ENCODE results near the gene INF2.

The INF2 gene

GRCh38 chr14:104689881-104690711, 678 bp downstream of the INF2 start:
- Mint-ChIP-seq H3K27me3 (no peaks in the 10 kb centered on the region), H3K4me1 (peaks cover 90% of the 10 kb centered on the region), H3K27ac (peak overlapping the region; percentile 59 to 92), H3K9me3 (no peaks in the 10 kb centered on the region), H3K4me3 (peak overlapping the region; percentile 80 to 85)
- DNase-seq (no peak), ATAC-seq (peak; percentile 34)

GRCh38 chr14:104690861-104691455, 1.5 kb downstream of the INF2 start:
- no peak for DNase-seq
- peak overlapping the region; percentile 48 to 89 for H3K27ac Mint-ChIP-seq

GRCh38 chr14:104691546-104692260, 2.3 kb downstream of the INF2 start:
- Mint-ChIP-seq H3K27ac (no peak overlapping the region), H3K4me3 (peak overlapping the region; percentile 80 to 85)

More at GRCh38 chr14:104690861-104691455, 1.5 kb downstream of the INF2 start:
- Mint-ChIP-seq H3K9me3 (no peaks in the 10 kb centered on the region), H3K4me3 (peak overlapping the region; percentile 80 to 85), H3K4me1 (peaks cover 90% of the 10 kb centered on the region), H3K27me3 (no peaks in the 10 kb centered on the region)
- ATAC-seq: no peak

DNA sequence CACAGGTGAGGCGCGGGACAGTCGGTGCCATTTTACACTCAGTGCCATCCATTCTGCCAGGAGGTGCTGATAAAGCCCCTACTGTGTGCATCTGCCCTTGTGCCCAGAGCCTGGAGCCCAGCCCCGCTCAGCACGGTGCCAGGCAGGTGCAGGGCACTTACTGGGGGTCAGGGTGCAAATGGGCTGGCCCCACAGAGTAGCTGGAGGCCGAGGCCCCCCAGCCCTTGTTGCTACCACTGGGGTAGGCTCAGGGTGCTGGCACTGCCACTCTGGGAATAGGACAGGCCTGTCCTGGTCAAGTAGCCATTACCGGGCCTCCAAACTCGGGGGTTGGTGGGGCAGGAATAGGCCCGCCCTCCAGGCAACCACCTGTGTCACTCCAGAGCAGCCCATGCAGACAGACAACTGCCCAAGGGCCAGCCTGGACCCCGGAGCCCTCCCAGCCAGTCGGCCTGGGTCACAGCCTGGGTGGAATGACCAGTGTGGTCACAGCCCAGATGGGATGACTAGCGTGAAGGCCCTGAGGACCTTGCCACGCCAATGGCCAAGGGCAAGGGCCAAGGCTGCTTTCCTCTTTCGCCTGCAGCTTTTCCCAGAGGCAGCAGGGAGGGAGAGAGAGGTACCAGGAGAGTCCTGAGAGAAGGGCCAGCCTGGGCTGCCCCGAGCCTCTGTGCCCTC, 3.0 kb downstream of the INF2 start:
- Mint-ChIP-seq H3K27ac (peak overlapping the region in 1 of 2 donors; percentile 27), H3K4me3 (no peak overlapping the region), H3K4me1 (peaks cover 83% of the 10 kb centered on the region), H3K9me3 (no peaks in the 10 kb centered on the region), H3K27me3 (no peaks in the 10 kb centered on the region)
- DNase-seq (no peak), ATAC-seq (no peak)

More at GRCh38 chr14:104691546-104692260, 2.3 kb downstream of the INF2 start:
- ATAC-seq: no peak
- H3K27me3 Mint-ChIP-seq: no peaks in the 10 kb centered on the region
- DNase-seq: no peak
- no peaks in the 10 kb centered on the region for H3K9me3 Mint-ChIP-seq
- peaks cover 90% of the 10 kb centered on the region for H3K4me1 Mint-ChIP-seq

DNA sequence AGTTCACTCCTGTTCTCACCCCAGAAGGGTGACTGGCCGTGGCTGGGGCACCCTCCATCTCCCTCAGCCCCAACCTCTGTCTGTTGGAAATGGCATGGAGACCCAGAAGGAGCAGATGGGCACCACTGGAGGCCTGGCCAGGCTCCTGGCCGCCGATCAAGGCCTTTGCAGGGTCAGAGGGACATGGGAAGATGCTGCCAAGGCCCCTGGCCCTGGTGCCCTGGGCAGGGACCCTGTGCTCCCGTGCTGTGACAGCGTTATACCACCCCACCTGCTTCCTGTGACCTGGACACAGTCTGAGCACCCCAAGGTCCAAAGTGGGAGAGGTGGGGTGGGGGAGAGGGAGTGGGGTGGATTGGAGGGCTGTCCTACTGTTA, 3.5 kb downstream of the INF2 start:
- peaks cover 78% of the 10 kb centered on the region for H3K4me1 Mint-ChIP-seq

GRCh38 chr14:104693482-104694431, 4.3 kb downstream of the INF2 start:
- Mint-ChIP-seq H3K9me3 (no peaks in the 10 kb centered on the region), H3K27ac (peak overlapping the region; percentile 97), H3K4me3 (peak overlapping the region; percentile 63 to 79), H3K4me1 (peaks cover 70% of the 10 kb centered on the region), H3K27me3 (no peaks in the 10 kb centered on the region)
- no peak for DNase-seq
- ATAC-seq: no peak

More for the DNA sequence above, 3.5 kb downstream of the INF2 start:
- H3K27ac Mint-ChIP-seq: peak overlapping the region; percentile 27 to 52
- ATAC-seq (no peak), DNase-seq (no peak)
- no peak overlapping the region for H3K4me3 Mint-ChIP-seq
- no peaks in the 10 kb centered on the region for H3K9me3 Mint-ChIP-seq
- H3K27me3 Mint-ChIP-seq: no peaks in the 10 kb centered on the region

- Mint-ChIP-seq H3K4me3 (peak overlapping the region; percentile 63 to 79), H3K4me1 (peaks cover 74% of the 10 kb centered on the region), H3K9me3 (no peaks in the 10 kb centered on the region), H3K27ac (peak overlapping the region; percentile 97), H3K27me3 (no peaks in the 10 kb centered on the region)
- ATAC-seq (no peak), DNase-seq (no peak)
Measured at GRCh38 chr14:104694475-104694950, 5.1 kb downstream of the INF2 start.

DNA sequence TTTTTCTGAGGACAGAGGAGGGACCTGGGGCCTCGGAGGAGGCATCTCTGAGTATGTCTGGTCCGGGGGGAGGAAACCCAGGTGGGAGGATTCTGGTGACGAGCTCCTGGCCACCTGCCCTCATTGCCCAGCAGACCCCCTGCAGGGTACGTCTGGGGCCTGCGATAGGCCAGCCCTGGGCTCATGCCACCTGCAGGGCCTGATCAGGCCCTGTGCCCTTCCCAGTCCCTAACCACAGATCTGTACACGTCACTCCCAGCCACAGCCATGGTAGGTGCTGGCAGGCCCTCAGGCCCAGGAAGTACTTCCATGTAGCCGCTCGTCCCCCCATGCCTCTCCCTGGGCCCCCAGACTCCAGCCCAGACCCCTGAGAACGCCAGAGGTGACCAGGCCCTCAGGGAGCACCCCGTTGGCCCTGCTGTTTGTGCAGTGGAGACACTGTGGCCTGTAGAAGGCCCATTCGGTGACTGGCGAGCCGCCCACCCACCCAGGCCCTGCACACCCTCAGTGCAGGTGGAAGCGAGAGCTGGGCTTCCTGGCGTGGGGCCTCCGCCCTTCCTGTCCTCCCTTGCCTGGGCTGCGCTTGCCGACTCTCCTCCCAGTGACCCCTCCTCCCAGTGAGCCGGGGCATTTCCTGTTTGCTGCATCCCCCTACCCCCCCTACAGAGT, 5.7 kb downstream of the INF2 start:
- peak overlapping the region; percentile 64 to 79 for H3K4me3 Mint-ChIP-seq
- peak; percentile 41 to 65 for DNase-seq
- peaks cover 73% of the 10 kb centered on the region for H3K4me1 Mint-ChIP-seq

GRCh38 chr14:104695660-104696000, 6.2 kb downstream of the INF2 start:
- Mint-ChIP-seq H3K27ac (peak overlapping the region; percentile 97), H3K9me3 (no peaks in the 10 kb centered on the region), H3K4me3 (peak overlapping the region; percentile 64 to 71), H3K27me3 (no peaks in the 10 kb centered on the region), H3K4me1 (peaks cover 71% of the 10 kb centered on the region)
- ATAC-seq (no peak), DNase-seq (no peak)

More for the DNA sequence above, 5.7 kb downstream of the INF2 start:
- ATAC-seq: peak; percentile 83
- Mint-ChIP-seq H3K9me3 (no peaks in the 10 kb centered on the region), H3K27me3 (no peaks in the 10 kb centered on the region), H3K27ac (peak overlapping the region; percentile 97)

GRCh38 chr14:104696671-104697316, 7.4 kb downstream of the INF2 start:
- Mint-ChIP-seq H3K27ac (peak overlapping the region in 1 of 2 donors; percentile 97), H3K4me3 (no peak overlapping the region), H3K9me3 (no peaks in the 10 kb centered on the region), H3K27me3 (no peaks in the 10 kb centered on the region), H3K4me1 (peaks cover 61% of the 10 kb centered on the region)
- no peak for DNase-seq
- no peak for ATAC-seq

GRCh38 chr14:104697317-104697703, 7.9 kb downstream of the INF2 start:
- H3K27ac Mint-ChIP-seq: no peak overlapping the region
- DNase-seq (no peak), ATAC-seq (no peak)
- no peak overlapping the region for H3K4me3 Mint-ChIP-seq
- H3K27me3 Mint-ChIP-seq: no peaks in the 10 kb centered on the region
- peaks cover 56% of the 10 kb centered on the region for H3K4me1 Mint-ChIP-seq
- H3K9me3 Mint-ChIP-seq: no peaks in the 10 kb centered on the region

DNA sequence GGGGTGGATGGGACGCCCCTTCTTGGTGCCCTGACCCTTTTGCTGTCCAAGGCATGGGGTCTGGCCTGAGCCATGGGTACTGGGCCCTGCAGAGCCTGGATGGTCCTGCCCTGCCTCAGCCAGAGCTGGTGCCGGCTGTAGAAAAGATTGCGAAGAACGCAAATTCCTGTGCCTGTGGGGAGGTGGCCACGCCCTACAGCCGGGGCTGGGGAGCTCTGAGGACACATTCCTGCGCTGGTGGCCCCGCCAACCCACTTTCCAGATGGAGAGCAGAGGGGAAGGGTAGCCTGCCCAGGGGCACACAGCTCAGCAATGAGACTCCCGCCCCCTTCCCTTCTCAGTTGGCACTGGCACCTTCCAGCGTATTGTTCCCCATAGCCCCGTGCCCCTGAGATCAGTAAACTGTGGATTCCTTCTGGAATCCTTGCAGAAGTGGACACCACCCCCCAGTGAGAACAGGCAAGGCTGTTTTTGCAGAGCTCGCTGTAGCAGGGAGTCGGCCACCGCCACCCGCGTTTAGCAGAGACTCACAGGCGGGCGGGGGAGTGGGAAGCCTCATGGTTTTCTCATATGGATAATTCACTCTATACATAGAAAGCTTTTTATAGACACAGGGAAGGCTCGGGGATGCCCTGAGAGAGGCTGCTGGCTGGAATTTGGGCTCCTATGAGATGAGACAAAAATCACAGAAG, 8.6 kb downstream of the INF2 start:
- ATAC-seq: no peak
- H3K9me3 Mint-ChIP-seq: no peaks in the 10 kb centered on the region
- no peak for DNase-seq
- H3K27ac Mint-ChIP-seq: peak overlapping the region; percentile 27 to 82
- peaks cover 49% of the 10 kb centered on the region for H3K4me1 Mint-ChIP-seq
- no peak overlapping the region for H3K4me3 Mint-ChIP-seq
- no peaks in the 10 kb centered on the region for H3K27me3 Mint-ChIP-seq
